IMR-90 (cell line): ENCODE data around the gene DHCR24. TPM values are rescaled to one million over a fixed set of nuclear protein-coding genes. Genes with fewer than 3 reads are reported as not detected.
A peak's percentile ranks its signal among the peaks of the same experiment; 100 is the strongest.

Experiments
- ATAC-seq: fragments of 200-7000 bp; cut with Tn5 transposase; 2 replicates; pipeline ENCODE4 v1.9.1; 2020; ENCODE audit warnings: low read depth, mild to moderate bottlenecking, moderate library complexity
- BruUV-seq: library from RNA; stranded (reverse); fragments of 400-500 nt; replicated peaks from 2 replicates; lab custom pipeline; 2021; lab: Mats Ljungman, UMichigan
- CTCF ChIA-PET: fragments of 300-600 bp; formaldehyde crosslinking; extraction: SDS; loops from one replicate; lab custom pipeline; 2021; ENCODE audit warnings: antibody characterized with exemption; lab: Yijun Ruan, JAX
- POLR2A ChIA-PET: fragments of 300-600 bp; sonication (Branson Sonifier 250); formaldehyde crosslinking; loops from one replicate; lab custom pipeline; 2022; ENCODE audit warnings: antibody characterized with exemption; ENCODE audit not compliant: unreplicated experiment; lab: Charles Lee
- DNase-seq: peaks from one replicate; pipeline ENCODE4 v3.0.0; 2013
- H2AFZ ChIP-seq: replicated peaks from 2 replicates; pipeline ENCODE3; 2013; ENCODE audit warnings: low read length, mild to moderate bottlenecking; ENCODE audit not compliant: poor library complexity
- H2AK5ac ChIP-seq: 2 replicates; pipeline ENCODE4 v1.6.1; 2013; ENCODE audit warnings: low read depth, low read length, inconsistent platforms
- H2AK9ac ChIP-seq: replicated peaks from 2 replicates; pipeline ENCODE3; 2013; ENCODE audit warnings: mild to moderate bottlenecking, low read depth, low read length, moderate library complexity; ENCODE audit not compliant: poor library complexity
- H2BK120ac ChIP-seq: 2 replicates; pipeline ENCODE4 v1.6.1; 2013; ENCODE audit warnings: low read depth, low read length, inconsistent platforms
- H2BK15ac ChIP-seq: 3 replicates; pipeline ENCODE4 v1.6.1; 2013; ENCODE audit warnings: low read depth, low read length, inconsistent platforms
- H2BK20ac ChIP-seq: 2 replicates; pipeline ENCODE4 v1.6.1; 2013; ENCODE audit warnings: low read depth, mild to moderate bottlenecking, inconsistent platforms, low read length, moderate library complexity
- H2BK5ac ChIP-seq: 2 replicates; pipeline ENCODE4 v1.6.1; 2013; ENCODE audit warnings: mild to moderate bottlenecking, low read depth, low read length, inconsistent platforms; ENCODE audit not compliant: poor library complexity, severe bottlenecking
- H3K14ac ChIP-seq: replicated peaks from 2 replicates; pipeline ENCODE4 v1.6.1; 2013; ENCODE audit warnings: low read depth, low read length, inconsistent platforms
- H3K18ac ChIP-seq: 2 replicates; pipeline ENCODE4 v1.6.1; 2013; ENCODE audit warnings: low read depth, low read length, control low read depth
- H3K23ac ChIP-seq: 2 replicates; pipeline ENCODE4 v1.6.1; 2013; ENCODE audit warnings: low read depth, low read length, inconsistent platforms
- H3K27ac ChIP-seq: 2 replicates; pipeline ENCODE4 v1.5.1; 2013; ENCODE audit warnings: mild to moderate bottlenecking, control low read depth, low read length; ENCODE audit not compliant: insufficient read depth
- H3K27me3 ChIP-seq: 2 replicates; pipeline ENCODE4 v1.6.1; 2013; ENCODE audit warnings: low read length; ENCODE audit not compliant: control insufficient read depth, insufficient read depth
- H3K36me3 ChIP-seq: 2 replicates; pipeline ENCODE4 v1.6.1; 2013; ENCODE audit warnings: low read length, mixed read lengths; ENCODE audit not compliant: control insufficient read depth, insufficient read depth
- H3K4ac ChIP-seq: 2 replicates; pipeline ENCODE4 v1.6.1; 2013; ENCODE audit warnings: low read depth, low read length, inconsistent platforms
- H3K4me1 ChIP-seq: 2 replicates; pipeline ENCODE4 v1.6.1; 2013; ENCODE audit warnings: low read length, mixed read lengths; ENCODE audit not compliant: control insufficient read depth, insufficient read depth
- H3K4me2 ChIP-seq: 2 replicates; pipeline ENCODE4 v1.6.1; 2013; ENCODE audit warnings: low read depth, mild to moderate bottlenecking, control low read depth, low read length, moderate library complexity
- H3K4me3 ChIP-seq: 2 replicates; pipeline ENCODE4 v1.5.1; 2013; ENCODE audit warnings: low read depth, mild to moderate bottlenecking, control low read depth, low read length, moderate library complexity; ENCODE audit not compliant: insufficient read depth
- H3K56ac ChIP-seq: 2 replicates; pipeline ENCODE4 v1.6.1; 2013; ENCODE audit warnings: low read length, inconsistent platforms; ENCODE audit not compliant: insufficient read depth; ENCODE audit errors: extremely low read depth
- H3K79me1 ChIP-seq, 2 experiments: 2 replicates each; pipeline ENCODE4 v1.6.1; 2013; ENCODE audit warnings: low read length in 2 of 2, inconsistent platforms in 1 of 2, low read depth in 1 of 2
- H3K9ac ChIP-seq: 2 replicates; pipeline ENCODE4 v1.6.1; 2013; ENCODE audit warnings: low read depth, low read length, control low read depth
- H3K9me1 ChIP-seq: 2 replicates; pipeline ENCODE4 v1.6.1; 2013; ENCODE audit warnings: low read length, inconsistent platforms; ENCODE audit not compliant: insufficient read depth
- H3K9me3 ChIP-seq: 2 replicates; pipeline ENCODE4 v1.6.1; 2013; ENCODE audit warnings: low read length; ENCODE audit not compliant: control insufficient read depth, insufficient read depth
- H4K20me1 ChIP-seq: 2 replicates; pipeline ENCODE4 v1.6.1; 2013; ENCODE audit warnings: low read length, inconsistent platforms; ENCODE audit not compliant: insufficient read depth
- H4K5ac ChIP-seq: 2 replicates; pipeline ENCODE4 v1.6.1; 2013; ENCODE audit warnings: mild to moderate bottlenecking, low read depth, low read length, control low read depth
- H4K8ac ChIP-seq, 2 experiments: 2 replicates each; pipeline ENCODE4 v1.6.1; 2013; ENCODE audit warnings: low read depth in 2 of 2, low read length in 2 of 2, control low read depth in 1 of 2, inconsistent platforms in 1 of 2
- H4K91ac ChIP-seq: 2 replicates; pipeline ENCODE4 v1.6.1; 2013; ENCODE audit warnings: low read depth, low read length, inconsistent platforms; ENCODE audit not compliant: insufficient read depth
- BHLHE40 ChIP-seq: fragments of 150-350 bp; IDR thresholded peaks from 2 replicates; pipeline ENCODE4 v1.6.1; 2016; ENCODE audit warnings: mild to moderate bottlenecking, low read depth, low read length
- MAFK ChIP-seq: IDR thresholded peaks from 2 replicates; pipeline ENCODE4 v1.6.1; 2012; ENCODE audit warnings: low read depth, low read length, improper control_type of control experiment
- MAZ ChIP-seq: IDR thresholded peaks from 2 replicates; pipeline ENCODE4 v1.6.1; 2012; ENCODE audit warnings: low read depth, mild to moderate bottlenecking, low read length, improper control_type of control experiment, moderate library complexity, borderline replicate concordance
- NFE2L2 ChIP-seq: fragments of 150-350 bp; IDR thresholded peaks from 2 replicates; pipeline ENCODE4 v1.6.1; 2016; ENCODE audit warnings: low read depth, mild to moderate bottlenecking, low read length
- RAD21 ChIP-seq: IDR thresholded peaks from 2 replicates; pipeline ENCODE4 v1.6.1; 2012; ENCODE audit warnings: low read length, improper control_type of control experiment
- RFX5 ChIP-seq: IDR thresholded peaks from 2 replicates; pipeline ENCODE4 v1.8.0; 2012; ENCODE audit warnings: low read depth, mild to moderate bottlenecking, low read length, moderate library complexity
- SMC3 ChIP-seq: fragments of 150-350 bp; IDR thresholded peaks from 2 replicates; pipeline ENCODE4 v1.6.1; 2016; ENCODE audit warnings: low read depth, mild to moderate bottlenecking, antibody characterized with exemption, low read length, moderate library complexity
- WGBS, 2 experiments: methylation state at CpG; one replicate each; pipeline versions ENCODE4 v1.1.5 to v1.1.7; 2013; ENCODE audit warnings: missing lambda C conversion rate in 2 of 2; ENCODE audit not compliant: insufficient read length in 1 of 2; ENCODE audit errors: extremely low coverage in 2 of 2; 5-methylcytosine and 5-hydroxymethylcytosine counted together
- dilution Hi-C: fragments of 300-500 bp; cut with HindIII; formaldehyde crosslinking; loops from one replicate; pipeline ENCODE4 v1.14.3; 2018; ENCODE audit warnings: low sequenced_read_pairs; ENCODE audit not compliant: unreplicated experiment
- in situ Hi-C: fragments of 300-500 bp; cut with MboI; formaldehyde crosslinking; loops from 3 replicates; pipeline ENCODE4 v1.14.3; 2019; ENCODE audit warnings: low sequenced_read_pairs, inconsistent platforms, mixed read lengths
- intact Hi-C: fragments of 100-400 bp; cut with micrococcal nuclease; formaldehyde crosslinking; loops from 2 replicates; pipeline ENCODE4 v1.10.0; 2022
- polyA plus RNA-seq, 3 experiments: library from polyadenylated mRNA; depleted of rRNA; stranded (reverse); fragments of >200 nt; gene quantifications; 2 replicates each; pipeline ENCODE4 v1.2.3, GENCODE V29; 2012; ENCODE audit warnings: low replicate concordance in 1 of 3
- total RNA-seq: library from RNA; depleted of rRNA; stranded (reverse); fragments of >200 nt; gene quantifications from 2 replicates; pipeline ENCODE4 v1.2.3, GENCODE V29; 2012
- TF ChIP-seq, protein P1 (sequence below): fragments of 150-350 bp; IDR thresholded peaks from 2 replicates; pipeline ENCODE4 v1.6.1; 2017; ENCODE audit warnings: mild to moderate bottlenecking, antibody characterized with exemption, low read length, low read depth

Gene DHCR24
- total and polyA plus RNA-seq, 2 of the 4 experiments (the other 2 are of a cell fraction) = 130 to 194 TPM

DNA sequence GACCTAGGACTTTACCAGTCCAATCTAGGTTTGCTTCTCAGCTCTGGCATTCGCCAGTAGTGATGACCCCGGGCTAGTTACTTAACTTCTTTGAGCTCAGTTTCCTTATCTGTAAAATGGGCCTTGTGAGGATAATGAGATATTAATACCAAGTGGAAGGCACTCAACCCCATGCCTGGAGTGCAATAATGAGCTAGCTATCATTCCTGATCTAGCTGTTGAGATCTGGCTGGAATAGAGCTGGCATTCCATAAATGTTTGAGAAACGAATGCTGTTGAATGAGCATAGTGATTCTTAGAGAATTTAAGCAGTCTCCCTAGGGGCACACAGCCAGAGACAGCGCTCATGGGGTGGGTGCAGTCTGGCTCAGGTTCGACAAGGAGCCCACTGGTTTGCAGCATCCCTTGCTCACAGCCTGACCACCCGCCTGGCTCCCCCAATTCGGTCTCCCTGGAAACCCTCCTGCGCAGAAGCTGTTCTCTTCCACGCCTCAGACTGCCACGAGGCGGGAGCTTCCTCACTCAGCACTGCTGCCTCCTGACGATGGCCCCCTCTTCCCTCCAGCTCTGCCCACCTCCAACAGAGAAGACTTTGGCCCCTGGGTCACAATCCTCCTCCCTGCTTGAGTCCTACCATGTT lies 32.5 kb downstream of the DHCR24 start:
- H3K18ac ChIP-seq = no peak overlapping the region
- ATAC-seq = no peak
- no peaks in the 10 kb centered on the region; the same call in 1 of the 2 replicates for H3K36me3 ChIP-seq

More for the DNA sequence above, 32.5 kb downstream of the DHCR24 start:
- H3K4me2 ChIP-seq = no peak overlapping the region
- H3K27ac ChIP-seq = no peak overlapping the region
- in situ Hi-C loops = no loop called here
- intact Hi-C loops = no loop called here
- H4K20me1 ChIP-seq = peaks cover 6% of the 10 kb centered on the region; the same call in 1 of the 2 replicates
- H3K79me1 ChIP-seq = peaks cover 0 to 30% of the 10 kb centered on the region in 2 experiments; a peak in 2 of 4 replicates
- peak; percentile 36 for DNase-seq
- CTCF ChIA-PET = no interaction called here
- no peaks in the 10 kb centered on the region for H3K9me3 ChIP-seq
- H3K23ac ChIP-seq = no peak overlapping the region
- H4K91ac ChIP-seq = no peak overlapping the region
- POLR2A ChIA-PET = no interaction called here
- no peak overlapping the region for H2AK9ac ChIP-seq
- no peak overlapping the region for H2BK15ac ChIP-seq
- H3K4me1 ChIP-seq = peaks cover 29% of the 10 kb centered on the region
- no peak overlapping the region for H3K56ac ChIP-seq
- no peak overlapping the region for H3K9ac ChIP-seq
- dilution Hi-C loops = no loop called here
- H3K4me3 ChIP-seq = no peak overlapping the region
- H4K5ac ChIP-seq = no peak overlapping the region
- 85% methylated on average over 9 of the region's 12 CpGs; no CpG with 5 or more reads in 1 of the 2 experiments for WGBS, 2 experiments
- no peak overlapping the region for H4K8ac ChIP-seq
- no peak overlapping the region for H2AFZ ChIP-seq
- BruUV-seq = no TSS peak
- H3K27me3 ChIP-seq = no peaks in the 10 kb centered on the region
- no peak overlapping the region; the same call in 1 of the 2 replicates for H3K14ac ChIP-seq
- no peak overlapping the region for H2BK5ac ChIP-seq
- H2AK5ac ChIP-seq = peak overlapping the region; percentile 55; the same call in 1 of the 2 replicates
- H2BK20ac ChIP-seq = no peak overlapping the region; the same call in 1 of the 2 replicates
- H3K4ac ChIP-seq = peak overlapping the region; percentile 53; the same call in 1 of the 2 replicates
- no peak for TF ChIP-seq MAZ
- no peak for TF ChIP-seq RAD21
- TF ChIP-seq MAFK = no peak
- TF ChIP-seq RFX5 = no peak
- TF ChIP-seq NFE2L2 = no peak
- TF ChIP-seq BHLHE40 = no peak
- no peak for TF ChIP-seq SMC3
- TF ChIP-seq, protein P1, sequence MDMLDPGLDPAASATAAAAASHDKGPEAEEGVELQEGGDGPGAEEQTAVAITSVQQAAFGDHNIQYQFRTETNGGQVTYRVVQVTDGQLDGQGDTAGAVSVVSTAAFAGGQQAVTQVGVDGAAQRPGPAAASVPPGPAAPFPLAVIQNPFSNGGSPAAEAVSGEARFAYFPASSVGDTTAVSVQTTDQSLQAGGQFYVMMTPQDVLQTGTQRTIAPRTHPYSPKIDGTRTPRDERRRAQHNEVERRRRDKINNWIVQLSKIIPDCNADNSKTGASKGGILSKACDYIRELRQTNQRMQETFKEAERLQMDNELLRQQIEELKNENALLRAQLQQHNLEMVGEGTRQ = no peak
- peak overlapping the region; percentile 19; the same call in 1 of the 2 replicates for H2BK120ac ChIP-seq
- peaks cover 43% of the 10 kb centered on the region for H3K9me1 ChIP-seq
